Stimulated activated CD8-positive, alpha-beta memory T cell treated with anti-CD3 and anti-CD28 coated beads, Interleukin-12 subunit alpha, Interleukin-12 subunit beta, amount 100 ng/mL, for 24 hours (primary cell): ENCODE results near the gene ZNF839.
"Not testable (repeated sequence)": the region's sequence is repeated elsewhere in the genome, so short reads cannot be mapped to it uniquely, and the experiment has no call there.

Experiments
- DNase-seq: peaks from one replicate; pipeline ENCODE4 v3.0.0-alpha.2; 2020; ENCODE audit errors: extremely low read depth

The ZNF839 gene

DNA sequence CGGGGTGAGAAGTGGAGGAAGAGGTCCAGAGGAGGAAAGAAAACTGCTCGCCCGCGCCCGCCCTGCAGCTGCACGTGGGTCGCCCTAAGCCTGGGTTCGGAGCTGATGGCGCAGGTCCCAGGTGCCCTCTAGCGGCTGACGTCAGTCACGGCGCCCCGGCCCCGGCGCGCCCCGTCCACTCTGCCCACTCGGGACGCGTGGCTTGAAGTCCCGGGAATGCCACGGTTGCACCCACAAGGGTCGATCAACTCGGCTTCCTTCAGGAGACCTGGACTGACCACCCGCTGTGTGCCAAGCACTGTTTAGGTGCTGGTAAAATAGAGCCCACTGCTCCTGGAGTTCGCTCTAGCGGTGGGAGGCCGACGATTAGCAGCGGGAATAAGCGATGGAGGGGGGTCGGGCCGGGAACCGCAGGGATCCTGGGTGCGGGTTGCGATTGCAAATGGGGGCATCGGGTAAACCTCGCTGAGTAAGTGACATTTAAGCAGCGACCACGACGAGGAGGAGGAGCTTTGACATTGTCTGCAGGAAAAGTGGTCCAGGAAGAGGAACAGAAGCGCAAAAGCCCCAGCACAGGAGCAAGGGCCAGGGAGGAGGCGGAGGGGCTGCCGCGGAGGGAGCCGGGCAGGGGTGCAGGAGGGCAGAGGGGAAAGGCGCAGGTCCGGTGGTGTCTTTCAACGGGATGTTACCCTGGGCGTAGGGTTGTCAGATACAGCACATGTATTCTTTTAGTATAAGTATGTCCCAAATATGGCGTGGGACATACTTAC is 5.1 kb upstream of the ZNF839 start:
- peak; percentile 54 for DNase-seq

DNA sequence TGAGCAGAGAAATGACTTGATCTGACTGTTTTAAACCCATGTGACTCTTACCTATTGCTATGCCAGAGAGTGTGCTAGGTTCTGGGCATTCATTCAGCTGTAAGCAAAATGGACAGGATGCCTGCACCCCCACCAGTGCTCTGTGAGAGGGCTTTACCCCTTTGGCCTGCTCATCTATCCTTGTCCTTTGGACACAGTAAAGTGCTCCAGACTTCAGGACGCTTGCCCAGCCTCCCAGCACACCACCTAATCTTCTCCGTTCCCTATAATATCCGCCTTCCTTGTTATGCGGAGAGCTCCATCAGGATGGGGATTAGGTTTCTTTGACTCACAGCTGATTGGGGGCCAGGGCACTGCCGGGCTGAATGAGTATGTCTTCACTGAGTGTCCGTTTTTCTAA is 4.4 kb upstream of the ZNF839 start:
- DNase-seq, result no peak

DNA sequence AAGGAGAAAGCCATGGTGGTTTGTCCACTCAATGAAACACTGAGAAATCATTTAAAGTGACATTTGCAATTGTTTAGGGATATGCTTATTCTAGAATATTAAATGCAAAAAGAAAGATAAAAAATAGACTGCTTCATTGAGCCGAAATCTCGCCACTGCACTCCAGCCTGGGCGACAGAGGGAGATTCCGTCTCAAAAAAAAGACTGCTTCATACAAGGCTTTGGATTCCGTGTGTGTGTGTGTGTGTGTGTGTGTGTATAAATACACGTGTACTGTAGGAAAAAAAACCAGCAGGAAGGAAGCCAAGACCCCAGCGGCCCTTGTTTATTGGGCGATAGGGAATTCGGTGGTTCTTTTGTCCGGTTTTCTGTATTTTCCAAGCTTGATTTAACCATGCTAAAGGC is 3.2 kb upstream of the ZNF839 start:
- DNase-seq, result no peak

DNA sequence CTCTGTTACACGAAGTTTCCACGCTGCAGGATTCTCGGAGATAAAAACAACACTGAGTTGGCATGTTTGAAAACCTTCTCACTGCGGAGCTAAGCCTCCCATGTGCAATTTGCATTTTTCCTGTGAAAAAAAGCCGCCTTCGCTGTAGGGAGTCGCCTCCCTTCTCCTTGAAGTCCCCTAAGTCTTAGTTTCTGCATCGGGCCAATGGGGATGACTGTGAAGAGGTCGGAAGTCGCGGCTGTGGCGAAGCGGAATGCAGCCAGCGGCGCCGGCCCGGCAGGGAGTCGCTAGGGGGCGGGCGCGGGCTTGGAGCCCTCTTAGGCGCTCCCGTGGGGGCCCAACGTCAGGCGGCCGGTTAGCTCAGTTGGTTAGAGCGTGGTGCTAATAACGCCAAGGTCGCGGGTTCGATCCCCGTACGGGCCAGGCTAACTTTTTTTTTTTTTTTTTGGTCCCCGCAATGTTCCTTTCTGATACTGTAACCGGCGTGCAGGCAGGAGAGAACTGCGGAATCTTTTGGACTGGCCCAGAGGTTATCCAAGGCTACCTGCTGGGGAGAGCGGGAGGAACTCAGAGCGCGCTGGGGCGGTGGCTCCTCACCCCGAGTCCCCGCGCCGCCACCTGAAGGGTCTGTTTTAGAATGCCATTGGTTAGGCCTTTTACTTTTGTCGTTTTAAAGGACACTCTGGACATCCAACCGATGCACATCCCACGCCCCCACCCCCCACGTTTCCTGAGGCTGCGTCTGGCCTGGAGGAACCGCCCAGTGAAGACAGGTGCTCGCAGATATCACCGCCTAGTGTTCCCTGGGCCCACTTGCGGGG is 2.6 kb upstream of the ZNF839 start:
- DNase-seq, result peak; percentile 79

DNA sequence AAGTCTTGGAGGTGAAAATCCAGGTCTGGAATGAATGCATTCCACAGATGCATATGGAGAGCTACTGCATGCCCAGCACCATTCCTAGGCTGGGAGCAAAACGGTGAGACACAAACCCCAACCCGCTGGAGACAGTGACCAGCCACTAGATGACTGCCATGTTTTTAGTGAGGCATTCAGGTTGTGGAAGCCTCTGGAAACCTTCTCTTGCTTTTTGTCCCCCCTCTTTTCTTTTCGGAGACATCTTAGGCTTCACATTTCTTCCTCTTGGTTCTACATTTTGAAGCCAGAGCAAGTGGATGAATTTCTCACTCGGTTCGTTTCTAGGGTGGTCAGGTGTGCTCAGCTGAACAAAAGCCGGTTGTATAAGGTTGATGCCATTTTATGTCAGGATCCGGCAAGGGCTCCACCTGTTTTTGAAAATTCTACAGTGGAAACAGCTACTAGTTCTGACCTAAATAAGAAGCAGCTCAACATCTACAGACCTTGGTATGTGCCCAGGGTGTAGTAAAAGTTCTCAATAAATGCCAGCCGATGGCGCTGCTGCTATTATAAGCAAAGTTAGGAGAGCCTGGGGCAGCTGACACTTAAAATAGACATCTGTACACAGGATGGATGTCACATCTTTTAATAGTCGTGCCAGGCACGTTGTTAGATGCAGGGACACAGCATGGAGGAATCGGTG is 1.8 kb upstream of the ZNF839 start:
- DNase-seq, result no peak

DNA sequence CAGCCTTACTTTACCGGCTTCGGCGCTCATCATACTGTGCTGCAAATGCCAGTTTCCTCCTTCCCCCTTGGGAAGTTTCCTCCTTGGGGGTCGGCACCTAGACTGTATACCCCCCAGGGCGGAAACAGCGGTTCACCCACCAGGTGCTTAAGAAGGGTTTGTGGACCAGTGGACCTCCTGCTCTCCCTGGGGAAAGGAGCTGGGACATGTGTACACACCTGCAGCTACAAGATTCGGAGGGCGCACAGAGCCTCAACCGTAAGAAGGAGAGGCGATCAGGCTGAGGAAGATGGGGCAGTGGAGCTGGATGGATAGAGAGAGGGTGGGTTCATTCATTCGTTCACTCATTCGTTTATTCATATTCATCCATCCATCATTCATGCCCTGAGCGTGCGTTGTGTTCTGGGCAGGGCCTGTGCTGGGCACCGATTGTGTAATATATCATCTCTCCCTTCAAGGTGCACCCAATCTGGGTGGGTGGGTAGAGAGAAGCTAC is 717 bp upstream of the ZNF839 start:
- DNase-seq, result no peak

DNA sequence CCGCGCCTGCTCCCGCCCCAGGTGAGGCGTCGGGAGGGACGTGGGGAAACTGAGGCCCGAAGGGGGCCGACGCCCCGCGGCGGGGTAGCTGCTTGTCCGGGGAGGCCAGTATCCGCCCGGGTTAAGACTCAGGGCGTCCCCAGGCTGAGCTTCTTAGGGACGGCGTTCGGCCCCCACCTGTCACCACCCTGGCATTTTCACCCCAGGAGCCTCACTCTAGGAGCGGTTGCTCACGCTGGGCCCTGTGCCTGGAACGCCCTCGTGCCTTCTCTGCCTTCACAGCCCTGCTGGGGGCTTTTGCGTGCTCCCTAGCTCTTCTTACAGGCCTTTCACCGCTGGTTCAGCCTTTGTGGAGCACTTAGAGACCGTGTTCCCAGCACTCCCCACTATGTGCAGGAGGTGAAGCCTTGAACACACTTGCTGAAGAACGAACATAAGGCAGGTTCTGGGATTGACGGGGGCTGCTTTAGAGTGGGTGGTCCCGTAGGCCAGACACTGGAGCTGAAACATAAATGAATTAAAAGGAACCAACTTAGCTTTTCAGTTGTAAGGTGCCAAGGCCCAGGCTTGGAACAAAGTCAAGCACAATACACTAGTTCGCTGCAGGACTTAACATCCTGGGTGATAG is 601 bp downstream of the ZNF839 start:
- DNase-seq, result no peak

DNA sequence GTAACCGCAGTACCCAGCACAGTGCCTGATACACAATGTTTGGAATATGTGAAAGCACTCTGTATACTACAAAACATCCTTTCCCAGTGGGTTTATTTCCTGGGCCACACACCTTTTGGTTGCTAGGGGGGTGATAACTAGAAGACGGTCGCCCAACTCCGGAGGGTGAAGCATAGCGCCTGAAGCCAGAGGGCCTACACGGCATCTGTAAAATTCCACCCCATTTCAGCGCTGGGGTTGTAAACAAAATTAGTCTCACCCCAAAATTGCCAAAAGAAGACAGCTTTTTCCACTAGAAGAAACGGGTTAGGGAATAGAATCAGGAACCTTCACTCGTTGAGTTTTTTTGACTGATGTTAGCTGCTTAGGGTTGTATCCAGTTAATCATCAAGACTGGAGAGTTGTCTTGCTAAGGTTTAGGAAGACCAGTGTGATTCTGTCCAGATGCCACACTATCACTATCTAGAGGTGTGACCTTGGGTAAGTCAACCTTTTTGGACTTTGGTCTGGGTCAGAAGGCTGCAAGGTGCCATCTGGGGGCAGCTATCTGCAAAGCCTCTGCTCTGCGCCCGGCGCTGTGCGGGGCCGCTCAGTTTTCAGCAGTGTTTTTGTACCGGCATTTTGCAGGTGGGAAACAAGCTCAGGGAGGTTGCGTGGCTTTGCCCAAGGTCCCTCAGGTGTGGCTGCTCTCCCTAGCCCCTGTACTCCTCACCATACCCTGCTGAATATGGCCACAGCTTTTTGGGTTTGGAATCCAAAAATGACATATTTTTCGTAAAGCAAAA is 1.3 kb downstream of the ZNF839 start:
- no peak for DNase-seq

DNA sequence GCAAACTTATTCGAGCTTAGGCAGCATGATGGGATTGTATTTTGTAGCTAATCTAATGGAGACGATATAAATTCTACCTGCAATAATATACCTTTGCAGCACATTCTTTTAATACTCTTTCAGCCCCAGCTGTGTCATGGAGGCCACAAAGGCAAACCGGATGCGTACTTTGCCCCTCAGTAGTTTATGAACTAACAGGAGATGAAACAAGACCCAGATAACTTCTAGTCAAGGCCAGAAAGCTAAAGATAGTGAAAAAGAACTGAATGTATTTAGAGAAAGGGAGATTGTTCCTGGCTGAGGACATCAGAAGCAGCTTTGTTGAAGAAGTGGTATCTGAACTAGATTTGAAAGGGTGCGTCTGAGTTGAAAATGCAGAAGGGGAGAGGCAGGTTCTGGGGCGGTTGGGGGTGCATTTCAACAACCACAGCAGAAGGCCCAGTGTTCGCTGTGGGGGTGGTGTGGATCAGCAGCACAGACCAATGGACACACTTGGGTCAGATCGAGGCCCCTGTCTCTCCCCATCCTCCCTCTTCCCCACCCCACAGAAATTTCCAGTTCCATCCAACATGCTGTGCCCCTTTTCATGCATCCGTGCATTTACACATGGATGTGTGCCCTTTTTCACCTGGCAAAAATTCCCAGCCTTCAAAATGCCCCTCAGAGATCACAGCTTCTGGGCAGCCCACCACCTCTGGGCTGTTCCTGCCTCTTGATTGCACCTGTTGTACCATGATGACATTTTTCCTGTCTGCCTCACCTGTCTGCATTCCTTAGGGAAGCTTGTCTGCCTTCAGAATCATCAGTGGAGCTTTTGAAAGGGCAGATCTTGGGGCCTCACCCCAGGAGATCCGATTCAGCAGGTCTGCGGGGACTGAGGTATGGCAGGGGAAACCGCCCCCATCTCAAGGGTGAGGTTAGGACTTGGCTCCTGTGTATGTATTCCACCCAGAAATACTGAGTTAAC is 2.2 kb downstream of the ZNF839 start:
- no peak for DNase-seq

DNA sequence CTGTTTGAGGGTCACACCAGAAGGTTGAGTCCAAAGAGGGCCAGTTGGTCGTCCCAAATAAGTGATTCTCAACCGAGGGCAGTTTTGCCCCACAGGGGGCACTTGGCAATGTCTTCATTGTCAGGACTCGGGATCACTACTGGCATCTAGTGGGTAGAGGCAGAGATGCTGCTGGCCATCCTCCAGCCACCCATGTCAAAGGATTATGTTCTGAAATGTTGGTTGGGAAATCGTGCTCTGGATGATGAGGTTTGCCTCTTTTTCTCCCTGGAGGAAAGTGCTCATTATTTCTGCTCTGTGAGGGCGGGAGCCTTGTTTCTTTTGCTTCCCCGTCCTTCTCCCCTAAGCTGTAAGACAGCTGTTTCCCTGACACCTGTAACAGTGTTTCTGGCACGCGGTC is 3.6 kb downstream of the ZNF839 start:
- DNase-seq, result no peak

DNA sequence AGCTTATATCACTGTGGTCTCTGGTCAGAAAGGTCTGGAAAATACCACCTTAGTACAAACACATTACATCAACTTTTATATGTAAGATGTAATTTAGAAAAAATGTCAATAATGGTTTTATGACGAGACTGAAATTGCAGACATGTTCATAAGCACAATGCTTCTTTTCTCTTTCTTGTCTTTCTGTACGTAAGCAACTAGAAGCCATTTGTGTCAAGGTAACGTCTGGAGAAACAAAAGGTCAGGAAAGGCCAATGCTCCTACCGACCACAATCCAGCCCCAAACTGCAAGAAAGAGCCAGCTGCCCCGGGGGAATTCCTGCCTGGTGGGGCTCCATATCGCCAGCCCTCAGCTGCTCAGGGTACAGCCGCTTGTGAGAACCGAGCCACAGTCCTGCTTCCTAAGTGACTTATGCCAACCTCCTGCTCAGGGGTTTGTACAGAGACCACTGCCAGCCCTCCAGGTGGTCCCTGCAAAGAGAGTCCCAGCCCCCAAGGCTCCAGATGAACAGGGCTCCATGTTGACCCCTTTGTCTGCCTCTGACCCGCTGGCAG is 6.3 kb downstream of the ZNF839 start:
- DNase-seq, result no peak

DNA sequence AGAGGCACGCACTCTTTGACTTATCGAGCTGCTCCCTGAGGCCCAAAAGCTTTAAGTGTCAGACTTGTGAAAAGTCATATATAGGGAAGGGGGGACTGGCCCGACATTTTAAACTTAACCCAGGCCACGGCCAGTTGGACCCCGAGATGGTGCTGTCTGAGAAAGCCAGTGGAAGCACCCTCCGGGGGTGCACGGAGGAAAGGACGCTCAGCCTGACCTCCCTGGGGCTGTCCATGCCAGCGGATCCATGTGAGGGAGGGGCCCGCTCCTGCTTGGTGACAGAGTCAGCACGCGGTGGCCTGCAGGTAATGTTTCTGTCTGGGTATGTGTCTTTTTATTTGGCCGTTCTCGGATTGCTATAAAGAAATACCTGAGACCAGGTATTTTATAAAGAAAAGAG is 7.0 kb downstream of the ZNF839 start:
- no peak for DNase-seq

DNA sequence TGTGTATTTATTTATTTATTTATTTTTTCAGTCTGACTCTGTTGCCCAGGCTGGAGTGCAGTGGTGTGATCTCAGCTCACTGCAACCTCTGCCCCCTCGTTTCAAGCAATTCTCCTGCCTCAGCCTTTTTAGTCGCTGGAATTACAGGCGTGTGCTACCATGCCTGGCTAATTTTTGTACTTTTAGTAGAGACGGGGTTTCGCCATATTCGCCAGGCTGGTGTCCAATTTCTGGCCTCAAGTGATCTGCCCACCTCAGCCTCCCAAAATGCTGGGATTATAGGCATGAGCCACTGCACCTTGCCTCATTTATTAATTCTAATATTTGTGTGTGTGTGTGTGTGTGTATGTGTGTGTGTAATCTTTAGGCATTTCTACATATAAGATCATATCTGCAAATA is 9.8 kb downstream of the ZNF839 start:
- not testable (repeated sequence) for DNase-seq

DNA sequence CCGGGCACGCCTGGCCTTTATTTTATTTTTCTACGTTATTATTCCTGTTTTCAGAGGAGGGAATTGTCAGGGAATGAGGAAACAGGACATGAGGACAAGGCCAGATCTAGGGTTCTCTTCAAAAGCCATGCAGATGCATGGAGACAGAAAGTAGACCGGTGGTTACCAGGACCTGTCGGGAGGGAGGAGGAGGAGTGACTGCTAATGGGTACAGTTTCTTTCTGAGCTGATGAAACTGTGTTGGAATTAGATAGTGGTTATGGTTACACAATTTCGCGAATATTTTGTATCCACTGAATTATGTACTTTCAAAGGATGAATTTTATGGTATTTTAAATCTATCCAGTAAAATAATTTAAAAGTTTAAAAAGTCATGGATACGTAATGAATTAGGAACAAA is 11.3 kb downstream of the ZNF839 start:
- DNase-seq, result no peak

DNA sequence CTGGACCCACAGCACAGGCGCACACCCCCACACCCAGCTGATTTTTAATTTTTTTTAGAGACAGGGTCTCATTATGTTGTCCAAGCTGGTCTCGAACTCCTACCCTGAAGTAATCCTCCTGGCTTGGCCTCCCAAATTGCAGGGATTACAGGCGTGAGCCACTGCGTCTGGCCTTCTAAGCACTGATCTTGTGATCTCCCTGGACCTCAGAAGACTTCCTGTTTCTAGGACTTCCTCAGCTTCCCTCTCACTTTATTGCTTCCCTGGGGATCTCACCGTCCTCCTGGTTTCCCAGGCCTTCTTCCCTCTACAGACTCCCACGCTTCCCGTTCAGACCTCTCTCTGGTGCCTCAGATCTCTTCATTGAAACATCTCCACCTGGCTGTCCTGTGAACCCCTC is 13.8 kb downstream of the ZNF839 start:
- no peak for DNase-seq

DNA sequence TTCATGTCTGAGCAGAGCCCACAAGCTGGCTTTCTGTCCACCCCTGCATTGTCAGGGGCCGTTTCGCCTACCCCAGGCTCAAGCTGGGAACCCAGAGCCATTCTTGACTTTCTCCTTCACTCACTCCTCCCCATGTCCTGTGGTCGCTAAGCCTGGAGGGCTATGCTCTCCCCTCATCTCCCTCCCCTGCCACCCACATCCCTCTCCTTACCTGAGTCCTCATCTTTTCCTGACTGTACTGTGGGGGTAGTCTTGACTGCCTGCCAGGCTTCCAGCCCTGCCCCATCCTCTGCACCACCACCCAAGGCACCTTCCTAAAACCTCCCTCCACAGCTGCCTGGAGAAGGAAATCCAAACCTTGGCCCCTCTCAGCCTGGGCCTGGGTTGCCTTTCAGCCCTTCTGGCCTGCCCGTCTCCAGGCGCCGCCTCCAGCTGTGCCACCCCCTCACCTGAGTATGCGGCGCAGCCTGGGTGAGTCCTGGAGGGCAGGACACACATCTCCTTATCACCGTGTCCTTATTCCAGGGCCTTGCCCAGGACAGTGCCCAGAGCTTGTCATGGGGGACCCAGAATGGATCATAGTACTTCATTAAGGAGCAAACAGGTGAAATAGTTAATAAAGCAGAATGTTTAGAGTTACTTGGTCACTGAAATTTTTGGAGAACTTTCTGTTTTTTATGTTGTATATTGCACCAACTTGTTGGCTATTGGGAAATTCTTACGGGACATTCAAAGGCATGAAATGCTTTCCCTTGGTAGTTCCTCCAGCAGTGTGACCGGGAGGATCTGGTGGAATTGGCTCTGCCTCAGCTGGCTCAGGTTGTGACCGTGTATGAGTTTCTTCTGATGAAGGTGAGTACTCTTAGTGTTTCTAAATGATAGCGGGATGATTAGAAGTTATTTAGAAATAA is 14.5 kb downstream of the ZNF839 start:
- no peak for DNase-seq

DNA sequence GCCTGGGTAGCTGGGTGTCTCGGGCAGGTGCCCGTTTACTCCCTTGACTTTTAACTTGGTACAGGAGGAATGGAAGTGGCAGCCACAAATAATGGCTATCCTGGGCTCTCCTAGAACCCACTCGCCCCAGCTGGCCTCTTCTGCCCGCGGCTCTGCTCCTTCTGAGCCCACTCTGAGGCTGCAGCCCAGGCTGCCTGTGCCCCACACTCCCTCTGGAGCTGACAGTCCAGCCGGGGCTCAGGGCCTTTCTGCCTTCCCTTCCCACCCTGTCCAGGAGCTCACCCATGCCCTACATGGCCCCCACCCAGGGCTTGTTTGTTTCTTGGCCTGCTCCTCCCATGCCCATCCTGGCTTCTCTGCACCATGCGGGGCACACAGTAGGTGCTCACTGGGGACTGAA is 15.6 kb downstream of the ZNF839 start:
- DNase-seq, result no peak

DNA sequence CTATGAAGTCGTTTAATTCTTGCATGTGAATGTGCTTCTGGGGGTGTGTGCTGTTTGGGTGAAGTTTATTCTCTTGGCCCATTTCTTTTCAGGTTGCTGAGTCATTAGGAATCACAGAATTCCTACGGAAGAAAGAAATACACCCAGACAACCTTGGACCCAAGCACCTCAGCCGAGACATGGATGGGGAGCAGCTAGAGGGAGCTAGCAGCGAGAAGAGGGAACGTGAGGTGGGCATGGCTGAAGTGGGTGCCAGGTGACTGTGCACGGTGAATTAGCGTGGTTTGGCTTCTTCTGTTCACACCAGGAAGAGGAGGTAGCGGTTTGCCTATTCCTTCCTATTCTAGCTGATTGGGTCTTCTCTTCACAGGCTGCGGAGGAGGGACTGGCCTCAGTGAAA is 19.2 kb downstream of the ZNF839 start:
- DNase-seq, result no peak

DNA sequence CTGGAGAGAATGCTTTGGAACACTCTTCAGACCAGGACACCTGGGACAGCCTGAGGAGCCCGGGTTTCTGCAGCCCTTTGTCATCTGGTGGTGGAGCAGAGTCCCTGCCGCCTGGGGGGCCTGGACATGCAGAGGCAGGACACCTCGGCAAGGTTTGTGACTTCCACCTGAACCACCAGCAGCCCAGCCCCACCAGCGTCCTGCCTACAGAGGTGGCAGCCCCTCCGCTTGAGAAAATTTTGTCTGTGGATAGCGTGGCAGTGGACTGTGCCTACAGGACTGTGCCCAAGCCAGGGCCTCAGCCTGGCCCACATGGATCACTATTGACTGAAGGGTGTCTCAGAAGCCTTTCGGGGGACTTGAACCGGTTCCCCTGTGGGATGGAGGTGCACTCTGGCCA is 22.0 kb downstream of the ZNF839 start:
- DNase-seq, result no peak
